B cell (primary cell): ENCODE measurements around the gene USP46. TPM values are rescaled to one million over a fixed set of nuclear protein-coding genes. Genes with fewer than 3 reads are reported as not detected.

Experiments used
- ATAC-seq: fragments of 200-7000 bp; cut with Tn5 transposase; one replicate; pipeline ENCODE4 v1.10.0; 2021; ENCODE audit warnings: low read depth, mild to moderate bottlenecking, moderate number of reproducible peaks, moderate library complexity
- CTCF ChIA-PET: fragments of 350-600 bp; sonication (Branson Sonifier 250); formaldehyde crosslinking; loops from one replicate; lab custom pipeline; 2021; ENCODE audit warnings: antibody characterized with exemption, inconsistent platforms; lab: Charles Lee
- POLR2A ChIA-PET: fragments of 350-600 bp; sonication (Branson Sonifier 250); formaldehyde crosslinking; loops from one replicate; lab custom pipeline; 2021; ENCODE audit warnings: antibody characterized with exemption; lab: Charles Lee
- DNase-seq: peaks from one replicate; pipeline ENCODE4 v3.0.0; 2013
- H2AFZ ChIP-seq: 2 replicates; pipeline ENCODE4 v1.6.1; 2012; ENCODE audit warnings: mild to moderate bottlenecking, low read depth, low read length; ENCODE audit not compliant: insufficient read depth, poor library complexity, severe bottlenecking
- H3K27ac ChIP-seq, 2 donors: 1 replicate in 1 of 2; 2 replicates in 1 of 2; pipeline ENCODE4 v1.5.1; 2012 to 2013; ENCODE audit warnings: low read length in 2 of 2, mild to moderate bottlenecking in 2 of 2, moderate library complexity in 1 of 2
- H3K27me3 ChIP-seq, 4 experiments: fragments of 200-600 bp in 1 of 4; sonication (generic) in 1 of 4; replicated peaks in 1 of 4; 1 replicate in 2 of 4; 2 replicates in 2 of 4; pipeline versions ENCODE4 v1.6.1 to v1.7.0; 2013 to 2016; ENCODE audit warnings: low read length in 3 of 4, mild to moderate bottlenecking in 2 of 4, mixed read lengths in 1 of 4, moderate library complexity in 1 of 4; ENCODE audit not compliant: insufficient read depth in 4 of 4, control insufficient read depth in 3 of 4; ENCODE audit errors: control extremely low read depth in 1 of 4
- H3K36me3 ChIP-seq, 2 experiments: replicated peaks in 1 of 2; 1 replicate in 1 of 2; 2 replicates in 1 of 2; pipeline versions ENCODE4 v1.6.1 to v1.7.1; 2013; ENCODE audit warnings: low read length in 1 of 2; ENCODE audit not compliant: insufficient read depth in 2 of 2, control insufficient read depth in 1 of 2; ENCODE audit errors: control extremely low read depth in 1 of 2, extremely low read depth in 1 of 2
- H3K4me1 ChIP-seq, 2 donors: fragments of 200-600 bp in 1 of 2; sonication (generic) in 1 of 2; 1 replicate in 1 of 2; 2 replicates in 1 of 2; pipeline versions ENCODE4 v1.5.1 to v1.6.1; 2013 to 2017; ENCODE audit warnings: low read length in 2 of 2; ENCODE audit not compliant: control insufficient read depth in 2 of 2, insufficient read depth in 2 of 2
- H3K4me2 ChIP-seq: replicated peaks from 2 replicates; pipeline ENCODE3; 2012; ENCODE audit warnings: mild to moderate bottlenecking, low read depth, low read length; ENCODE audit not compliant: poor library complexity, severe bottlenecking
- H3K4me3 ChIP-seq, 5 experiments: fragments of 200-600 bp in 1 of 5; sonication (generic) in 1 of 5; 1 replicate in 3 of 5; 2 replicates in 2 of 5; pipeline versions ENCODE4 v1.5.1 to v1.7.0; 2011 to 2016; ENCODE audit warnings: low read length in 4 of 5, mild to moderate bottlenecking in 4 of 5, low read depth in 2 of 5, control low read depth in 1 of 5, moderate library complexity in 1 of 5; ENCODE audit not compliant: insufficient read depth in 1 of 5; ENCODE audit errors: control extremely low read depth in 1 of 5, extremely low read depth in 1 of 5
- H3K79me2 ChIP-seq: fragments of 200-600 bp; sonication (generic); one replicate; pipeline ENCODE4 v1.6.0; 2016; ENCODE audit warnings: low read length; ENCODE audit not compliant: control insufficient read depth, insufficient read depth
- H3K9ac ChIP-seq: fragments of 200-600 bp; sonication (generic); 2 replicates; pipeline ENCODE4 v1.6.1; 2017; ENCODE audit warnings: mild to moderate bottlenecking, low read length, moderate library complexity
- H3K9me3 ChIP-seq, 3 donors: one replicate each; pipeline versions ENCODE4 v1.6.1 to v1.7.1; 2013; ENCODE audit warnings: low read length in 2 of 3; ENCODE audit not compliant: control insufficient read depth in 2 of 3, insufficient read depth in 1 of 3; ENCODE audit errors: control extremely low read depth in 1 of 3
- H4K20me1 ChIP-seq: 2 replicates; pipeline ENCODE4 v1.6.0; 2012; ENCODE audit warnings: mild to moderate bottlenecking, low read length; ENCODE audit not compliant: insufficient read depth, control insufficient read depth, poor library complexity, severe bottlenecking
- H3K27ac Mint-ChIP-seq: one replicate; pipeline ENCODE4 v1.8.0; 2021; ENCODE audit warnings: mixed read lengths
- H3K27me3 Mint-ChIP-seq: one replicate; pipeline ENCODE4 v1.8.0; 2021; ENCODE audit warnings: mixed read lengths
- H3K4me1 Mint-ChIP-seq: one replicate; pipeline ENCODE4 v1.8.0; 2021; ENCODE audit warnings: mixed read lengths
- H3K4me3 Mint-ChIP-seq: one replicate; pipeline ENCODE4 v1.8.0; 2021; ENCODE audit warnings: mixed read lengths
- H3K9me3 Mint-ChIP-seq: one replicate; pipeline ENCODE4 v1.8.0; 2022; ENCODE audit warnings: mixed read lengths; ENCODE audit not compliant: insufficient read depth
- CTCF ChIP-seq: fragments of 200-600 bp; IDR thresholded peaks from one replicate; pipeline ENCODE4 v1.8.0; 2022; ENCODE audit warnings: antibody characterized with exemption, mild to moderate bottlenecking
- EZH2 ChIP-seq: IDR thresholded peaks from 2 replicates; pipeline ENCODE4 v1.6.1; 2012; ENCODE audit warnings: borderline replicate concordance, low read depth, mild to moderate bottlenecking, moderate library complexity, low read length; ENCODE audit not compliant: insufficient read depth, poor library complexity, severe bottlenecking
- WGBS: methylation state at CpG from one replicate; pipeline ENCODE4 v1.1.5; 2013; ENCODE audit warnings: missing lambda C conversion rate; ENCODE audit not compliant: insufficient coverage; 5-methylcytosine and 5-hydroxymethylcytosine counted together
- intact Hi-C: fragments of 100-400 bp; cut with micrococcal nuclease; formaldehyde crosslinking; loops from one replicate; pipeline ENCODE4 v1.10.0; 2022
- polyA plus RNA-seq: library from polyadenylated mRNA; depleted of rRNA; stranded (reverse); fragments of >200 nt; gene quantifications from 2 replicates; pipeline ENCODE4 v1.2.3, GENCODE V29; 2012
- total RNA-seq, 2 donors: library from RNA; stranded (reverse); fragments of 120-200 nt in 1 of 2; gene quantifications; 1 replicate in 1 of 2; 2 replicates in 1 of 2; pipeline versions ENCODE4 v1.2.3 to v1.2.4, GENCODE V29; 2013 to 2022

Gene USP46
- total and polyA plus RNA-seq, 2 donors (not counting 1 experiment from before 2014, with no cell fraction given) = 1.8 to 11.8 TPM

GRCh38 chr4:52576961-52577623 is 82.0 kb downstream of the USP46 start:
- no peaks in the 10 kb centered on the region for H3K9me3 Mint-ChIP-seq
- no peak overlapping the region for H2AFZ ChIP-seq
- H3K4me2 ChIP-seq = no peak overlapping the region
- no peak overlapping the region for H3K27ac Mint-ChIP-seq
- H3K9me3 ChIP-seq = no peaks in the 10 kb centered on the region
- no peak overlapping the region for H3K4me3 Mint-ChIP-seq
- H3K36me3 ChIP-seq = no peaks in the 10 kb centered on the region
- H3K27ac ChIP-seq = no peak overlapping the region
- H3K9ac ChIP-seq = no peak overlapping the region
- peaks cover 23% of the 10 kb centered on the region for H3K27me3 Mint-ChIP-seq
- no peaks in the 10 kb centered on the region for H3K79me2 ChIP-seq
- ChIA-PET POLR2A (no interaction called here), CTCF (interaction anchor here (0.6 kb wide), 1 partner anchor 335 kb away, joined by 4 read pairs; no protein-coding TSS in a partner anchor)
- no peaks in the 10 kb centered on the region for H4K20me1 ChIP-seq
- H3K27me3 ChIP-seq = no peaks in the 10 kb centered on the region
- no peak overlapping the region for H3K4me3 ChIP-seq
- TF ChIP-seq CTCF (no peak), EZH2 (no peak)
- no peaks in the 10 kb centered on the region for H3K4me1 Mint-ChIP-seq
- no CpG with 5 or more reads among the region's 1 CpG for WGBS
- DNase-seq = no peak
- no peaks in the 10 kb centered on the region for H3K4me1 ChIP-seq
- intact Hi-C loops = no loop called here
- no peak for ATAC-seq

GRCh38 chr4:52576326-52576725 is 82.8 kb downstream of the USP46 start:
- H3K27ac Mint-ChIP-seq = no peak overlapping the region
- Histone ChIP-seq H3K36me3 (no peaks in the 10 kb centered on the region), H3K27me3 (no peaks in the 10 kb centered on the region), H2AFZ (no peak overlapping the region), H3K79me2 (no peaks in the 10 kb centered on the region), H3K27ac (no peak overlapping the region), H3K4me3 (no peak overlapping the region), H3K4me2 (no peak overlapping the region), H3K4me1 (no peaks in the 10 kb centered on the region), H3K9me3 (no peaks in the 10 kb centered on the region), H3K9ac (no peak overlapping the region), H4K20me1 (no peaks in the 10 kb centered on the region)
- ChIA-PET POLR2A (no interaction called here), CTCF (no interaction called here)
- no peak for ATAC-seq
- no peaks in the 10 kb centered on the region for H3K4me1 Mint-ChIP-seq
- WGBS = no CpG with 5 or more reads among the region's 7 CpGs
- DNase-seq = no peak
- intact Hi-C loops = no loop called here
- H3K27me3 Mint-ChIP-seq = peaks cover 23% of the 10 kb centered on the region
- no peaks in the 10 kb centered on the region for H3K9me3 Mint-ChIP-seq
- no peak overlapping the region for H3K4me3 Mint-ChIP-seq
- TF ChIP-seq EZH2 (no peak), CTCF (no peak)
